GM19468 (cell line): ENCODE data around the gene OR2W3.

Experiments
- ATAC-seq: cut with Tn5 transposase; IDR thresholded peaks from one replicate; pipeline ENCODE4 v1.9.1; 2021; ENCODE audit warnings: mild to moderate bottlenecking, moderate library complexity, moderate number of reproducible peaks; ENCODE audit not compliant: unreplicated experiment; ENCODE audit errors: extremely low read depth

Gene OR2W3

GRCh38 chr1:247914941-247915662 lies 19.7 kb downstream of the OR2W3 start:
- ATAC-seq, result no peak

- ATAC-seq, result no peak
Observed at GRCh38 chr1:247919952-247920351, 24.6 kb downstream of the OR2W3 start, which contains the start of gene OR2T8. Gene OR2T8, plus strand, starts transcription at chr1:247920252. Its CDS starts 766 bp downstream, at chr1:247921018.

- no peak for ATAC-seq
Observed at GRCh38 chr1:247923941-247924340, 28.6 kb downstream of the OR2W3 start.

GRCh38 chr1:247924868-247925267 lies 29.5 kb downstream of the OR2W3 start, which contains the start of gene OR2AJ1:
Gene OR2AJ1, plus strand, starts transcription at chr1:247924889. Its CDS starts 8,880 bp downstream, at chr1:247933769.
- ATAC-seq, result no peak

GRCh38 chr1:247933989-247934388 lies 38.6 kb downstream of the OR2W3 start:
- ATAC-seq, result no peak

GRCh38 chr1:247935781-247936180 lies 40.4 kb downstream of the OR2W3 start:
- ATAC-seq, result no peak

- no peak for ATAC-seq
Observed at GRCh38 chr1:247936415-247936814, 41.0 kb downstream of the OR2W3 start.

GRCh38 chr1:247936965-247937734 lies 41.8 kb downstream of the OR2W3 start:
- peak; percentile 100 for ATAC-seq

GRCh38 chr1:247942624-247943023 lies 47.2 kb downstream of the OR2W3 start:
- no peak for ATAC-seq
